Upper lobe of left lung (tissue), 6 donors: ENCODE measurements around the gene NTSR1. TPM values are rescaled to one million over a fixed set of nuclear protein-coding genes. Genes with fewer than 3 reads are reported as not detected.
A peak's percentile ranks its signal among the peaks of the same experiment; 100 is the strongest.

Experiments
- ATAC-seq, 2 donors: fragments of 200-7000 bp; cut with Tn5 transposase; one replicate each; pipeline ENCODE4 v1.9.1; 2022; ENCODE audit warnings: mild to moderate bottlenecking in 2 of 2, moderate library complexity in 2 of 2; ENCODE audit not compliant: low FRiP score in 2 of 2
- DNase-seq, 2 donors: peaks; one replicate each; pipeline ENCODE4 v3.0.0-alpha.2; 2019 to 2020
- H3K27ac ChIP-seq, 4 donors: fragments of 200-600 bp; sonication (generic); one replicate each; pipeline ENCODE4 v1.5.1; 2016 to 2019
- H3K27me3 ChIP-seq, 4 donors: fragments of 200-600 bp; sonication (generic); one replicate each; pipeline ENCODE4 v1.5.1; 2017 to 2019
- H3K36me3 ChIP-seq, 4 donors: fragments of 200-600 bp; sonication (generic); one replicate each; pipeline ENCODE4 v1.5.1; 2016 to 2019
- H3K4me1 ChIP-seq, 4 donors: fragments of 200-600 bp; sonication (generic); one replicate each; pipeline ENCODE4 v1.5.1; 2018 to 2019
- H3K4me3 ChIP-seq, 4 donors: fragments of 200-600 bp; sonication (generic); one replicate each; pipeline ENCODE4 v1.5.1; 2017 to 2019; ENCODE audit warnings: mild to moderate bottlenecking in 2 of 4, moderate library complexity in 1 of 4
- H3K9me3 ChIP-seq, 4 donors: fragments of 200-600 bp; sonication (generic); one replicate each; pipeline ENCODE4 v1.5.1; 2018 to 2019
- EP300 ChIP-seq, 4 donors: sonication (generic); formaldehyde crosslinking; IDR thresholded peaks; one replicate each; pipeline ENCODE4 v1.5.1; 2017; ENCODE audit warnings: antibody characterized with exemption in 4 of 4, control low read depth in 2 of 4
- POLR2A ChIP-seq, 4 donors: fragments of 450-650 bp; IDR thresholded peaks; one replicate each; pipeline ENCODE4 v1.5.1; 2016 to 2017; ENCODE audit warnings: antibody characterized with exemption in 4 of 4, mild to moderate bottlenecking in 2 of 4
- POLR2AphosphoS5 ChIP-seq, 2 donors: sonication (generic); formaldehyde crosslinking; IDR thresholded peaks; one replicate each; pipeline ENCODE4 v1.5.1; 2017; ENCODE audit warnings: antibody characterized with exemption in 2 of 2
- WGBS, 2 donors: methylation state at CpG; one replicate each; pipeline ENCODE4 v1.1.5; 2017 to 2018; 5-methylcytosine and 5-hydroxymethylcytosine counted together
- total RNA-seq, 6 donors: library from RNA; depleted of rRNA in 4 of 6; stranded (reverse); fragments of >200 nt in 4 of 6; gene quantifications; one replicate each; pipeline versions ENCODE4 v1.1.0 to v1.2.1, GENCODE V29; 2016 to 2021
- TF ChIP-seq, protein P1 (sequence below), 6 experiments: fragments of 450-650 bp in 4 of 6; fragments of 200-600 bp in 2 of 6; sonication (generic) in 2 of 6; IDR thresholded peaks; one replicate each; pipeline ENCODE4 v1.5.1; 2016 to 2019; ENCODE audit warnings: antibody characterized with exemption in 6 of 6
- donor health status: DM: no; HTN: no; CAD: no; lungs with moderate emphysema.
- donor health status: DM: no; HTN: yes; CAD: no; lungs with severe emphysema.

NTSR1 gene
- total RNA-seq, 6 donors from 2014 or later, result 0.20 to 1.4 (median 0.26) TPM; not detected in 1

DNA sequence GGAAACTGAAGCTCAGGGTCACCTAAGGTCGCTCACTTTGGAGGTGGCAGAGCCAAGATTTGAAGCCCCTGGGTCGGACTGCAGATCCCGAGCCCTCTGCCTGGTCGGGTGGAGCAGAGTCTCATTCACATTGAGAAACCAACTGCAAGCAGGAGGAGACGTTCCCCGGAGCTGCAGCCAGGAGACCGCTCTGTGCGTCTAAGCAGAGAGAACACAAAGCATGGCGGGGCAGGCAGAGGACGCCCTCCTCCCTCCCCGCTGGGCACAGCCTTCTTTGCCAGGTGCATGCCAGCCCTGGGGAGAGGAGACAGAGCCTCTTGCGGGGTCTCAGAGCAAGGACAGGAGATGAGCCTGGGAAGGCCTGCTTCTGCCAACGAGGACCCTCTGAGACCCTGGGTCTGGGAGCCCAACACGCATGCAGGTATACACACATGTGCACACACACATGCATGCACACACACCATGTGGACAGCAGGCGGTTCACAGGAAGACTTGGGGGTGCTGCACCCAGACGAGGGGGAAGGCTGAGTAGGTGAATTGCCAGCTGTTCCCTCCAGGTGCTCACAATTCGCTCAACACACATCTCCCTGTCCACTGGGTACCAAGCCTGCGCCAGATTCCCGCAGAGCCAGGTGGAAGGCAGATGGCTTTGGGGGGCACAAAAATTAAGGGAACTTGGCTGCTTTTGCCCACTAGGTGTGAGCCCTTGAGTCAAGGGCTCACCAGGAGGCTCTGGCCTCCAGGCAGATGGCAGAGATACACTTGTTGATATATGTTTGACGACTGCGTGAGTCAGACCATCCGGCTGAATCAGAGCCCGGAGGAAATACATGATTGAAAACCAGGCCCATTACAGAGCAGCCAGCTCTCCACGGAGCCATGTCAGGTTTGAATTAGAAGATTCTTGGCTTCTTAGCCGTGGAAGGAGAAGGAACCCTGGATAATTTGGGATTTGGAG is 5.5 kb upstream of the NTSR1 start:
- WGBS, 2 donors, result 84 to 89% methylated on average over 17 to 25 of the region's 25 CpGs
- ATAC-seq (no peak), DNase-seq (no peak)

GRCh38 chr20:62703853-62704228 is 4.8 kb upstream of the NTSR1 start:
- H3K27ac ChIP-seq, result peak overlapping the region in 3 of 4 donors; percentile 24 to 50 (median 28)
- TF ChIP-seq POLR2A (IDR thresholded peaks at IDR 0.05) (no peak), POLR2AphosphoS5 (IDR thresholded peaks at IDR 0.05) (no peak), EP300 (IDR thresholded peaks at IDR 0.05) (no peak)
- TF ChIP-seq, protein P1, sequence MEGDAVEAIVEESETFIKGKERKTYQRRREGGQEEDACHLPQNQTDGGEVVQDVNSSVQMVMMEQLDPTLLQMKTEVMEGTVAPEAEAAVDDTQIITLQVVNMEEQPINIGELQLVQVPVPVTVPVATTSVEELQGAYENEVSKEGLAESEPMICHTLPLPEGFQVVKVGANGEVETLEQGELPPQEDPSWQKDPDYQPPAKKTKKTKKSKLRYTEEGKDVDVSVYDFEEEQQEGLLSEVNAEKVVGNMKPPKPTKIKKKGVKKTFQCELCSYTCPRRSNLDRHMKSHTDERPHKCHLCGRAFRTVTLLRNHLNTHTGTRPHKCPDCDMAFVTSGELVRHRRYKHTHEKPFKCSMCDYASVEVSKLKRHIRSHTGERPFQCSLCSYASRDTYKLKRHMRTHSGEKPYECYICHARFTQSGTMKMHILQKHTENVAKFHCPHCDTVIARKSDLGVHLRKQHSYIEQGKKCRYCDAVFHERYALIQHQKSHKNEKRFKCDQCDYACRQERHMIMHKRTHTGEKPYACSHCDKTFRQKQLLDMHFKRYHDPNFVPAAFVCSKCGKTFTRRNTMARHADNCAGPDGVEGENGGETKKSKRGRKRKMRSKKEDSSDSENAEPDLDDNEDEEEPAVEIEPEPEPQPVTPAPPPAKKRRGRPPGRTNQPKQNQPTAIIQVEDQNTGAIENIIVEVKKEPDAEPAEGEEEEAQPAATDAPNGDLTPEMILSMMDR (IDR thresholded peaks at IDR 0.05), result no peak
- no peak overlapping the region for H3K4me3 ChIP-seq
- DNase-seq, result no peak
- peaks cover 10 to 26% (median 14%) of the 10 kb centered on the region in 4 donors for H3K4me1 ChIP-seq
- ATAC-seq, result no peak
- H3K36me3 ChIP-seq, result no peaks in the 10 kb centered on the region
- WGBS, 2 donors, result 72 to 90% methylated on average over 3 to 5 of the region's 5 CpGs
- peaks cover 0 to 19% (median 7%) of the 10 kb centered on the region in 4 donors for H3K27me3 ChIP-seq
- no peaks in the 10 kb centered on the region for H3K9me3 ChIP-seq

More for the DNA sequence above, 5.5 kb upstream of the NTSR1 start:
- Histone ChIP-seq H3K27ac (peak overlapping the region in 1 of 4 donors; percentile 50), H3K27me3 (peaks cover 0 to 12% (median 4%) of the 10 kb centered on the region in 4 donors), H3K9me3 (no peaks in the 10 kb centered on the region), H3K4me3 (no peak overlapping the region), H3K36me3 (no peaks in the 10 kb centered on the region), H3K4me1 (peaks cover 10 to 19% (median 14%) of the 10 kb centered on the region in 4 donors)
- no peak for TF ChIP-seq POLR2A (IDR thresholded peaks at IDR 0.05)
- TF ChIP-seq, protein P1 (IDR thresholded peaks at IDR 0.05), result peak in 1 of 6 experiments; percentile 25

GRCh38 chr20:62704341-62704948 is 4.2 kb upstream of the NTSR1 start:
- WGBS, 2 donors, result 20 to 45% methylated on average over 5 to 21 of the region's 21 CpGs
- DNase-seq, result peak in 1 of 2 donors; percentile 74
- H3K27me3 ChIP-seq, result peaks cover 0 to 25% (median 14%) of the 10 kb centered on the region in 4 donors
- no peaks in the 10 kb centered on the region for H3K9me3 ChIP-seq
- H3K4me1 ChIP-seq, result peaks cover 10 to 32% (median 14%) of the 10 kb centered on the region in 4 donors
- peak overlapping the region in 3 of 4 donors; percentile 24 to 50 (median 28) for H3K27ac ChIP-seq
- no peak overlapping the region for H3K4me3 ChIP-seq
- peak; percentile 43 to 46 for ATAC-seq
- TF ChIP-seq, protein P1 (IDR thresholded peaks at IDR 0.05), result no peak
- peak in 1 of 2 donors; percentile 6 for TF ChIP-seq POLR2AphosphoS5 (IDR thresholded peaks at IDR 0.05)
- H3K36me3 ChIP-seq, result no peaks in the 10 kb centered on the region

DNA sequence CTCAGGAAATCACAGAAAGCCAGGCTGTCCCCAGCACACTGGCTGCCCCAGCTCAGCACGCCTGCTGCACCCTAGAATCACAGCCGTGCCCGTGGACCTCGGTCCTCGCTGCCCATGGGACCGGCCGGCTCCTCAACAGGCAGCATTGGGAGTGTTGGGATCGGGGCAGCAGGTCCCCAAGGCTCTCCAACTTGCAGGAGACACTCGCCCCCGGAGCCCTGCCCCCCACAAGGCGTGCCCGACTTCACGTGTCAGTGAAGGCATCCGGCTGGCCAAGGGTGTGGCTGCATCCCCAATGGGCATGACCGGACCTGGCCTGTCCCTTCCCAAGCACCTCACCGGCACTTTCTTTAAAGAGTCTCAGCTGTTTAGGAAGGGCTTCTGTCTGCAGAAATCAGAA is 3.0 kb upstream of the NTSR1 start:
- WGBS, 2 donors, result 80 to 82% methylated on average over 1 to 16 of the region's 16 CpGs
- TF ChIP-seq EP300 (IDR thresholded peaks at IDR 0.05) (no peak), POLR2A (IDR thresholded peaks at IDR 0.05) (no peak), POLR2AphosphoS5 (IDR thresholded peaks at IDR 0.05) (no peak)
- TF ChIP-seq, protein P1 (IDR thresholded peaks at IDR 0.05), result no peak
- DNase-seq, result peak in 1 of 2 donors; percentile 70
- Histone ChIP-seq H3K27ac (no peak overlapping the region), H3K4me3 (no peak overlapping the region), H3K27me3 (peaks cover 0 to 35% (median 17%) of the 10 kb centered on the region in 4 donors), H3K36me3 (no peaks in the 10 kb centered on the region), H3K4me1 (peaks cover 10 to 34% (median 14%) of the 10 kb centered on the region in 4 donors), H3K9me3 (no peaks in the 10 kb centered on the region)
- no peak for ATAC-seq
